Keratinocyte (primary cell): ENCODE data around the gene POLE3. TPM values are rescaled to one million over a fixed set of nuclear protein-coding genes. Genes with fewer than 3 reads are reported as not detected.
A peak's percentile ranks its signal among the peaks of the same experiment; 100 is the strongest.

Experiments used
- DNase-seq: peaks from one replicate; pipeline ENCODE4 v3.0.0-alpha.2; 2011; ENCODE audit warnings: low read depth, missing footprints, low spot score
- FAIRE-seq: peaks from 2 replicates; lab custom pipeline; 2011; peaks lifted over from hg19 to GRCh38; lab: Jason Lieb, UNC
- H2AFZ ChIP-seq: 2 replicates; pipeline ENCODE4 v1.6.0; 2012; ENCODE audit warnings: low read length, control low read depth, inconsistent platforms; ENCODE audit not compliant: control insufficient read depth
- H3K27ac ChIP-seq: 2 replicates; pipeline ENCODE4 v1.5.1; 2011; ENCODE audit warnings: low read length; ENCODE audit not compliant: control insufficient read depth, insufficient read depth
- H3K27me3 ChIP-seq: 3 replicates; pipeline ENCODE4 v1.6.0; 2011; ENCODE audit warnings: low read length; ENCODE audit not compliant: control insufficient read depth, insufficient read depth; ENCODE audit errors: extremely low read depth
- H3K36me3 ChIP-seq, 2 experiments: 2 replicates in 1 of 2; 3 replicates in 1 of 2; pipeline ENCODE4 v1.5.1; 2011; ENCODE audit warnings: low read length in 2 of 2, mild to moderate bottlenecking in 1 of 2; ENCODE audit not compliant: control insufficient read depth in 2 of 2, insufficient read depth in 2 of 2; ENCODE audit errors: extremely low read depth in 1 of 2
- H3K4me1 ChIP-seq: 3 replicates; pipeline ENCODE4 v1.5.1; 2011; ENCODE audit warnings: low read length; ENCODE audit not compliant: control insufficient read depth, insufficient read depth; ENCODE audit errors: extremely low read depth
- H3K4me2 ChIP-seq: 3 replicates; pipeline ENCODE4 v1.6.0; 2011; ENCODE audit warnings: low read depth, low read length; ENCODE audit not compliant: control insufficient read depth, insufficient read depth; ENCODE audit errors: extremely low read depth
- H3K4me3 ChIP-seq, 3 experiments: fragments of 200-600 bp in 1 of 3; sonication (generic) in 1 of 3; 2 replicates in 2 of 3; 3 replicates in 1 of 3; pipeline ENCODE4 v1.5.1; 2011 to 2016; ENCODE audit warnings: low read length in 3 of 3, mild to moderate bottlenecking in 3 of 3, control low read depth in 2 of 3, inconsistent platforms in 1 of 3, low read depth in 1 of 3, mixed read lengths in 1 of 3, mixed run types in 1 of 3, moderate library complexity in 1 of 3; ENCODE audit not compliant: control insufficient read depth in 2 of 3, insufficient read depth in 2 of 3; ENCODE audit errors: extremely low read depth in 1 of 3
- H3K79me2 ChIP-seq: 2 replicates; pipeline ENCODE4 v1.6.0; 2012; ENCODE audit warnings: low read length; ENCODE audit not compliant: control insufficient read depth, insufficient read depth
- H3K9ac ChIP-seq: 3 replicates; pipeline ENCODE4 v1.6.0; 2011; ENCODE audit warnings: low read length; ENCODE audit not compliant: control insufficient read depth, insufficient read depth; ENCODE audit errors: extremely low read depth
- H3K9me1 ChIP-seq: 3 replicates; pipeline ENCODE4 v1.6.0; 2011; ENCODE audit warnings: low read length; ENCODE audit not compliant: control insufficient read depth, insufficient read depth; ENCODE audit errors: extremely low read depth
- H3K9me3 ChIP-seq: 2 replicates; pipeline ENCODE4 v1.5.1; 2012; ENCODE audit warnings: low read depth, low read length; ENCODE audit not compliant: control insufficient read depth
- H4K20me1 ChIP-seq: 3 replicates; pipeline ENCODE4 v1.6.0; 2011; ENCODE audit warnings: low read length; ENCODE audit not compliant: control insufficient read depth, insufficient read depth; ENCODE audit errors: extremely low read depth
- CTCF ChIP-seq, 3 experiments: IDR thresholded peaks in 1 of 3; conservative IDR thresholded peaks in 1 of 3; optimal IDR thresholded peaks in 1 of 3; 2 replicates in 2 of 3; 3 replicates in 1 of 3; pipeline versions ENCODE3 to v1.5.1; 2011; ENCODE audit warnings: low read length in 3 of 3, mild to moderate bottlenecking in 3 of 3, moderate library complexity in 2 of 3, control low read depth in 1 of 3, inconsistent platforms in 1 of 3; ENCODE audit not compliant: insufficient read depth in 2 of 3; ENCODE audit errors: extremely low read depth in 1 of 3
- EZH2 ChIP-seq: IDR thresholded peaks from one replicate; pipeline ENCODE4 v1.6.1; 2012; ENCODE audit warnings: inconsistent platforms, mild to moderate bottlenecking, low read length, moderate library complexity
- dilution Hi-C: fragments of 300-500 bp; cut with MboI; formaldehyde crosslinking; loops from one replicate; pipeline ENCODE4 v1.7.0; 2020; ENCODE audit warnings: low sequenced_read_pairs; ENCODE audit not compliant: extremely low pct_ligation_motif_present
- polyA plus RNA-seq, 5 experiments: library from polyadenylated mRNA; depleted of rRNA in 3 of 5; stranded (reverse) in 3 of 5; stranded (forward) in 1 of 5; unstranded in 1 of 5; fragments of >200 nt; gene quantifications; 1 replicate in 1 of 5; 2 replicates in 3 of 5; 3 replicates in 1 of 5; pipeline versions ENCODE4 v1.2.1 to v1.2.3, GENCODE V29; 2011 to 2012; ENCODE audit warnings: missing spikeins in 2 of 5, low read depth in 1 of 5, low replicate concordance in 1 of 5

The POLE3 gene
- polyA plus RNA-seq, 1 donor (not counting 4 experiments of a cell fraction or from before 2014, with no cell fraction given): 77.2 TPM

GRCh38 chr9:113375057-113376023 lies 35.1 kb downstream of the POLE3 start:
- no peaks in the 10 kb centered on the region for H3K27me3 ChIP-seq
- peaks cover 10% of the 10 kb centered on the region for H3K4me1 ChIP-seq
- dilution Hi-C loops: no loop called here
- peaks cover 14% of the 10 kb centered on the region in 2 experiments for H3K36me3 ChIP-seq
- H3K9ac ChIP-seq: no peak overlapping the region
- peak overlapping the region in 1 of 3 experiments; percentile 82 for H3K4me3 ChIP-seq
- peak overlapping the region; percentile 66 for H3K4me2 ChIP-seq
- FAIRE-seq: no peak
- H3K27ac ChIP-seq: no peak overlapping the region
- H3K79me2 ChIP-seq: peaks cover 7% of the 10 kb centered on the region
- no peak overlapping the region for H2AFZ ChIP-seq
- H3K9me1 ChIP-seq: peaks cover 3% of the 10 kb centered on the region
- no peaks in the 10 kb centered on the region for H3K9me3 ChIP-seq
- H4K20me1 ChIP-seq: no peaks in the 10 kb centered on the region
- no peak for DNase-seq
- no peak for TF ChIP-seq CTCF (optimal IDR thresholded peaks at IDR 0.05 in 1 of 3, IDR thresholded peaks at IDR 0.05 in 1 of 3, conservative IDR thresholded peaks at IDR 0.05 in 1 of 3; ENCODE audit: extremely low read depth in 1 of 3, insufficient read depth in 2 of 3, low read length in 3 of 3)
- no peak for TF ChIP-seq EZH2

- H3K27ac ChIP-seq: no peak overlapping the region
- H3K9me3 ChIP-seq: no peaks in the 10 kb centered on the region
- H3K4me2 ChIP-seq: no peak overlapping the region
- peaks cover 14% of the 10 kb centered on the region in 2 experiments for H3K36me3 ChIP-seq
- dilution Hi-C loops: no loop called here
- peaks cover 7% of the 10 kb centered on the region for H3K79me2 ChIP-seq
- FAIRE-seq (no peak), DNase-seq (no peak)
- H3K4me3 ChIP-seq: no peak overlapping the region
- peaks cover 3% of the 10 kb centered on the region for H3K9me1 ChIP-seq
- H3K27me3 ChIP-seq: no peaks in the 10 kb centered on the region
- H3K4me1 ChIP-seq: peaks cover 10% of the 10 kb centered on the region
- no peaks in the 10 kb centered on the region for H4K20me1 ChIP-seq
- TF ChIP-seq CTCF (optimal IDR thresholded peaks at IDR 0.05 in 1 of 3, IDR thresholded peaks at IDR 0.05 in 1 of 3, conservative IDR thresholded peaks at IDR 0.05 in 1 of 3; ENCODE audit: extremely low read depth in 1 of 3, insufficient read depth in 2 of 3, low read length in 3 of 3) (no peak), EZH2 (no peak)
- no peak overlapping the region for H3K9ac ChIP-seq
- H2AFZ ChIP-seq: no peak overlapping the region
These were observed 36.6 kb downstream of the POLE3 start for GRCh38 chr9:113373676-113374392.
